Measurements from ENCODE around the gene GALNT9.

The GALNT9 gene

DNA sequence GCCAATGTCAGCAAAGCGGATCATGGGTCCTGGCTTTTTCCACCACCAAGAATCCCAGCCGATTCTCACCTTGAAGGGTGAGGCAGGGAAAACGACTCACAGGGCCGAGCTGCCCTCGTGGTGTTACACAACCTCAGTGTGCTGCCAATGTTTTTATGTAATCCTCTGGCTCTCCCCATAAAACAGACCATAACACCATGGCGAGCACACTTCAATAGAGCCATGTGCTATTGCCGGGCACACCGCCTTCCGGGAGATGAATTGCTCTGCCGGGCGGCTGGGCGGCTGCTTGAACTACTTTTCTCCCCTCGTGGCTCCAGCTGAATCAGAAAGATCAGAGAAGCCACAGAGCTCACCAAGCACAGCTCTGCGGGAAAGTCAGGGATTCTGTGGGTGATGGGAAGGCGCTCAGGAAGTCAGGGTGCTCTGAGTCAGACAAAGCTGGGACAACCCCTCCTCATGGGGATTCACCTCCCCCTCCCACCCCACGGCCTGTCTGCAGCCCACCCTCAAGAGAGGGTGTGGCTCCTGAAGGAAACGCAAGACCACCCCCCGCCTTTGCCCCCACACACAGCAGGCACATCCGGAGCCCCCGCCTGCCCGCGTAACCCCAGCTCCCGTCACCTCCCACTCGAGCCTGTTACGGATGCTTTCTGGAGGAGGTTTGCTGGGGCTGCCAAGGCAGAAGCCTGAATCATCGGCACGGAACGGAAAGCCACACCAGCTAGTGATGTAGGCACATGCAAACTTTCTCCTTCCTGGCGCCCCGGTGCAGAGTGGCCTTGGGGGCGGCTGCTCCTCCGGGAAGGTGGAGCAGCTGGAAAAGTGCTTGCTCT, 1.8 kb downstream of the GALNT9 start:
- peak; percentile 55 to 71 (median 60) for DNase-seq (ENCODE audit: low read depth in 2 of 3, low spot score in 1 of 3)

- DNase-seq (ENCODE audit: low read depth in 2 of 3, low spot score in 1 of 3), result no peak
Measured at GRCh38 chr12:132326646-132327045, 2.7 kb downstream of the GALNT9 start.

DNA sequence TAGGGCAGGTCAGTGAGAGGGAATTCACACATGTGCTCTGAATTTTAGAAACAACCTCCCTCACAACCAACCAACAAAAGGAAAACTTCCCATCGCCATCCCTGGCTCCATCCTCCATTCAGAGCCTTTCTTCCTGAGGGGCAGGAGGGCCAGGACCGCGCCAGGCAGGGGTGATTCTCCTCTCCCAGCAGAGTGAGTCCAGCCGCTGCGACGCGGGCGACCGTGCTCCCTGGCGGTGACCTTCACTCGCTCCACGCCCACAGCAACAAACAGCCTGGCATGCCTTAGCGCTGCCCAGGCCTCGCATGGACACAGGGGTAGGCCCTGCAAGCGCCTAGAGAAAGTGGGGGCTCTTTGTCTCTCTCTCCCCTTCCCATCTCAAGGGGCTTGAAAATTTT, 3.7 kb downstream of the GALNT9 start:
- no peak for DNase-seq (ENCODE audit: low read depth in 2 of 3, low spot score in 1 of 3)

- no peak for DNase-seq (ENCODE audit: low read depth in 2 of 3, low spot score in 1 of 3)
Measured at GRCh38 chr12:132324841-132325732, 4.3 kb downstream of the GALNT9 start.

DNA sequence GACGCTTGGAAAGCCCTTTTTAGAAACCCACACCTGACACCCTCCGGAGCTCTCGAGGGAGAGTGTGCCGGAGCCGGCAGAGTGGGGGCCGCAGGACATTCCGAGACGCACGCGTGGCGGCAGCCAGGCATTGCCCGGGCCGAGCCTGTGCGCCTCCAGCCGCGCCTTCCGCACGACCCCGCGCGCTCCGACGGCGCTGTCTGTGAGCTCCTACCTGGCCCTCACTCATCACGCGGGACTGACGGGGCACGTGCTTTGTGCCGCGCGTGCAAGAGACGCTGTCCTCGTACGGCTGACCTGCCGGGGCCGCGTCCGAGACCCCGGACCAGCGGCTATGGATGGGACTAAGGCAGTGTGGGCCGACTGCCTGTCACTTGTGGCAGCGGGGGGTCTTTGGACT, 5.2 kb downstream of the GALNT9 start:
- DNase-seq (ENCODE audit: low read depth in 2 of 3, low spot score in 1 of 3), result no peak

- DNase-seq (ENCODE audit: low read depth in 2 of 3, low spot score in 1 of 3), result peak in 1 of 3 donors; percentile 11
Measured at GRCh38 chr12:132323171-132324010, 6.0 kb downstream of the GALNT9 start.

DNA sequence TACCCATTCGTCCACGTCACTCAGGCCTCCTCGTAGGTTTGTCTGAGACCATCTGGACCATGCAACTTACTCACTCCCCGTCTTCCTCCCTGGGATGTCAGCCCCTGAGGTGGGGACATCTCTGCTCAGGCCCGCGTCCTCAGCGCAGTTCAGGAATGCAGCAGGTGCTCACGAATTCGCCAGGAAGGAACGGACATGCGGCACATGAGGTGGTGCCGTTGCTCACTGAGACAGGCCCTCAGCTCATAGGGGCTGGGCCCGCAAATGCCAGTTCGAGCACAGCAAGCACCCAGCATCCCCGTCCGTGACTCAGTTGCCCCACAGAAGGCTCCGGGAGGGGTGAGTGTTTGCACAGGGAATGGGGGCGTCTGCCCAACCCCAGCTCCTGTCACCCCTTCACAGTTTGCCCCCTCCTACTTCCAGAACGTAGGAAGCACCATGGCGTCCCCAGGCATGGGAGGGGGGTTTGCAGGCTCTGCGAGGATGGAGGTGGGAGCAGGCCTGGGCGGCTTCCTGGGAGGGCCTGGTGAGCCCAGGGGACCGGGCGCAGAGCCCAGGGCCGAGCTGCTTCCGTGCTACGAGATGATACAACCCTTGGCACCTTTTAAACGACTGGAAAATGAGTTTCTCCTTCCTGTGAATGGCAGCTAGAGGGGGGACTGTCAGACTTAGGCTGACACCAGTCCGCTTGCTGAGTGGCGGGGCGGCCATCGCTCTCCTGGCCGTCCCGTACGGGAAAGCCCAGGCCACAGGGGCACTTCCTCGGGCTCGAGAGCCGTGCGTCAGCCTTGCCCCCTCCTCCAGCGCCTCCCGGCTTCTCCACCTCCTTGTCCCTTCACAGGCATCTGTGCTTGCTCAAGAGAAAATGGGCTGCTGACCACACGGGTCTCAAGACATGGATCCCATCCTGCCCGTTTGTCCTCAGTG, 6.9 kb downstream of the GALNT9 start:
- DNase-seq (ENCODE audit: low read depth in 2 of 3, low spot score in 1 of 3), result no peak

DNA sequence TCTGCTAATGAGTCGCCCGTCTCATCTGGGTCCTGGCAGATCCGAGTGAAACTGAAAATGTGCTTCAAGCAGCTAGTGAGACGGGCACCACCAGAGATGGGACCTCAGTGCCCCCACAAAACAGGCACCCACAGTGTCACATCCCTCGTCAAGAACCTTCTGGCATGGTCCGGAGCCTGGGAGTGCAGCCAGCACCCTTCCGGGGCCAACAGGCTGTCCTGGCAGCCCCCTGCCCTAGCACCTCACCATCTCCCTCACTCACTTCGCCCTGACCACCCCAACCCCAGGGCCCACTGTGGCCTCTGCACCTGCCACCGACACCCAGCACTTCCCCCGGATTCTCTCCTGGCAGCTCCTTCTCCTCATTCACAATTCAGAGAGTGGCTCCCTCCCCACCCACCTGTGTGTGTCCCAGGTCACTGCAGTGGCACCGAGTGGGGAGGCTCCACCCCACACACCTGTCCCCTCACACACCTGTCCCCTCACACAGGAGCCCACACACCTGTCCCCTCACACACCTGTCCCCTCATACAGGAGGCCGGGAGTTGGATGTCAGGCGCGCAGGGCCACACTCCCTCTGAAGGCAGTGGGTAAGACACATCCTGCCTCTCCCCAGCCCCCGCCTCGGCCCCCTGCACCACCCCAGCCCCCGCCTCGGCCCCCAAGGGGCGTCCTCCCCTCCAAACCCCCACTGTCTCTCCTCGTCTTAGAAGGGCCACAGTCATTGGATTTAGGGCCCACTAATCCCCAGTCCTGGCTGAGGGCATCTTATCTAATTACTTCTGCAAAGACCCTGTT, 7.9 kb downstream of the GALNT9 start:
- no peak for DNase-seq (ENCODE audit: low read depth in 2 of 3, low spot score in 1 of 3)

DNA sequence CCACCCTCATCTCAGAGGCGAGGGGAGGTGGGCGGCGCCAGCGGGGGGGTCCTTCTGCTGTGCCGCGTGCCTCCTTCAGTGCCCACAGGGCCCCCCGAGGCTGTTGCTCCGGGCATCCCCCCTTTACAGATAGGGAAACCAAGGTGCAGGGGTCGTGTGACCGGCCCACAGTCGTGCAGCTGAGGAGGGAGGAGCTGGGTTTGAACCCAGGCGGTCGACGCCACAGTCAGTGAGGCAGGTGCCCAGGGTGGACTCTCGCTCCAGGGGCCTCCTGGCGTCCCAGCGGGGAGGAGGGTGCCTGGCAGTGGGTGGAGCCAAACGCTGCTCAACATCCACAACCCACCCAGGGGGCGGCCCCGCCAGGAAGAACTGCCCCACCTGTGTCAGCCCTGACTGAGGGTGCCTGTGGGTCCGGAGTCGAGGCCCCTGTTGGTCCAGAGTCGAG, 8.6 kb downstream of the GALNT9 start:
- DNase-seq (ENCODE audit: low read depth in 2 of 3, low spot score in 1 of 3), result no peak

GRCh38 chr12:132319991-132320570, 9.3 kb downstream of the GALNT9 start:
- DNase-seq (ENCODE audit: low read depth in 2 of 3, low spot score in 1 of 3), result no peak

GRCh38 chr12:132319359-132319950, 9.9 kb downstream of the GALNT9 start:
- no peak for DNase-seq (ENCODE audit: low read depth in 2 of 3, low spot score in 1 of 3)

DNA sequence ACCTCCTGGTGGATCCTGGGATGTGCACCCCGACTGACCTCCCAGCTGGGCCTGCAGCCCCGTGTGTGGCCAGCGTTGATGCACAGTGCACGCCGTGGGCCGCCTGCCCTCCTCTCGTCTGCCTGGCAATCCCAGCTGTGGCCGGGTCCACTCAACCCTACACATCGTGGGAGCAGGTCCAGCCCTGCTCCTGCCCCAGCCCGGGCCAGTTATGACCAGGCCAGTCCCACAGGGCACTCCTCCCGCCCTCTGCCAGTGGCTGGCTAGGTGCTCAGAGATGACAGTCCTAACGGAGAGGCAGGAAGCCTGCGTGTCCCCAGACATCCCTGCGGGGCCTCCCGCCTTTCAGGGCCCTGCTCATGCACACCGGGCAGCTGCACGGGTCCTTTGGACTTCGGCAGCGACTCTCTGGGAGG, 10.8 kb downstream of the GALNT9 start:
- no peak for DNase-seq (ENCODE audit: low read depth in 2 of 3, low spot score in 1 of 3)

- no peak for DNase-seq (ENCODE audit: low read depth in 2 of 3, low spot score in 1 of 3)
Measured at GRCh38 chr12:132318135-132318534, 11.3 kb downstream of the GALNT9 start.

- no peak for DNase-seq (ENCODE audit: low read depth in 2 of 3, low spot score in 1 of 3)
Measured at GRCh38 chr12:132317233-132317938, 12.0 kb downstream of the GALNT9 start.

DNA sequence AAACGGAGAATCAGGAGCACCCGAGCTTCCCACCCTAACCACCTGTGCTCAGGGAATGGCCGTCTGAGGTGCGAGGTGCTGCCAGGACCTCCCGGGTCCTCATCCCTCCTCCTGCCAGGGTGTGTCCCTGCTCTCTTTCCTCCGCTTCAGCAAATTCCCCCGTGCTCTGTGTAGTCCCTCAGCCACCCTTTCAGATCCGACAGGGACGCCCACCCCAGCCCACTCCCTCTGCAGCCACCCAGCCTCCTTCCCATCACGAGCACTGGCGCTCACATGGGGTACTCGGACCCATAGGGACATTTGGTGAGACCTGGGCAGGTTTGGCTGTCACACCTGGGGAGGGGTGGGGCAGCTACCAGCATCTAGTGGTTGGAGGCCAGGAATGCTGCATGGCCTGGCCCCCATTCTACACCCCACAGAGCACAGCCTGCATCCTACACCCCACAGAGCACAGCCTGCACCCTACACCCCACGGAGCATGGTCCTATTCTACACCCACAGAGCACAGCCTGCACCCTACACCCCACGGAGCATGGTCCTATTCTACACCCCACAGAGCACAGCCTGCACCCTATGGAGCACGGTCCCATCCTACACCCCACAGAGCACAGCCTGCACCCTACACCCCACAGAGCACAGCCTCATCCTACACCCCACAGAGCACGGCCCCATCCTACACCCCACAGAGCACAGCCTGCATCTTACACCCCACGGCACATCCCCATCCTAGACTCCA, 12.7 kb downstream of the GALNT9 start:
- DNase-seq (ENCODE audit: low read depth in 2 of 3, low spot score in 1 of 3), result no peak

DNA sequence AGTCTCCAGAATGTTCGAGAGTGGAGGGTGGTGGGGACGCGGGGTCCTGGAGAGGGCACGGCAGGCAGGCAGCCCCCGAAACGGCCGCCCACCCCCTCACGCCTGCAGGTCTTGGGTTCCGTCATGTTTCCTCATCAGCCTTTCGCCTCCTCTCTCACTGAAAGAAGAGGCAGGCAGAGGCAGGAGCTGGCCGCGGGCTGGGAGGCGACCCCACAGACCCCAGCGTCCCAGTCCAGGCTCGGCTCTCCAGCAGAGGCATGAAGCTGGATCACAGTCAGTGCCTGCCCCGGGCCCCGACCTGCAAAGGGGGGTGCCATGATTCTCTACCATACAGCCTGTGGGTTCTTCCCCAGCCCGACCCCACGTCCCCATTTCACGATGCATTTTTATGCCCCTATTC, 13.4 kb downstream of the GALNT9 start:
- DNase-seq (ENCODE audit: low read depth in 2 of 3, low spot score in 1 of 3), result no peak

DNA sequence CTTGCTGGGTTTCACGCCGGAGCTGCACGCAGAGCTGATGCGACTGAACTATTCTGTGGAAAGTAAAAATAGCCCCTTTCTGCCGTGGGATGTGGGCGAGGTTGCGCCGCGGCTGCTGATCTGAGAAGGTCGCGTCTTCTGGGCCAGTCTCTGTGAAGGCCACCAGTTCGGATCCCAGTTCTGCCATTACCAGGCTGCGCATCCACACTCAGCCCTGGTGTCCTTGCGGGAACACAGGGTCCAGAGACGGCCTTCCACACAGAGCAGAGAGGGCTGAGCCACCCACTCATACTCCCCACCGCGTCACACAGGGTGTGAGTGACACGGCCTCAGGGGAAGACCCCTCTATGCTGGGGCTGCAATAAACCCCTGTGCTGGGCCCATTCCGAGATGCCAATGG, 13.9 kb downstream of the GALNT9 start:
- DNase-seq (ENCODE audit: low read depth in 2 of 3, low spot score in 1 of 3), result no peak

All from stimulated activated CD4-positive, alpha-beta T cell treated with anti-CD3 and anti-CD28 coated beads, Interleukin-12 subunit alpha, Interleukin-12 subunit beta, amount 100 ng/mL, for 48 hours (primary cell).